ENCODE measurements around the gene CDCA8.

Gene CDCA8

DNA sequence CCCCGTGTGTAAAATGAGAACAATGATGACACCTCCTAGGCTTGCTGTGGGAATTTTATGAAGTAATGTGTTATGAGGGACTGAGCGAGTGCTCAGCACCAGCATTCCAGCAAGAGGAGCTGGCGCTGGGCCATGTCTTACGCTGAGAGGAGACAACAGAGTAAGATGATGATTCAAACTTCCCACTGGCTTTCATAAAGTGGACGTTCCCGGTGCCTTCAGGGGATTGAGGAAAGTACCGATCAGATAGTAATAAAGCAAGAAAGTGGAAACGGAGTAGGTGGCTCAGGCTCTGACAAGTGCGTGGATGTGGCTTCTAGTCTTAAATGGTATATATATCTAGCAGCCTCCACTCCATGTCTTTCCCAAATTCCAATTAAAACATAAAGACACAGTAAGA lies 48.8 kb downstream of the CDCA8 start:
- no peaks in the 10 kb centered on the region for H3K9me3 ChIP-seq (ENCODE audit: control insufficient read depth, insufficient read depth, low read length)
- H3K36me3 ChIP-seq (ENCODE audit: control insufficient read depth, low read length): no peaks in the 10 kb centered on the region
- no peaks in the 10 kb centered on the region for H3K4me1 ChIP-seq (ENCODE audit: control insufficient read depth, low read length)
- H4K20me1 ChIP-seq (ENCODE audit: control insufficient read depth, insufficient read depth, low read depth, low read length): no peaks in the 10 kb centered on the region
- no peaks in the 10 kb centered on the region for H3K27me3 ChIP-seq (ENCODE audit: control insufficient read depth, low read length)
- no peak overlapping the region for H3K4me3 ChIP-seq (ENCODE audit: low read length)
- no peak overlapping the region for H3K27ac ChIP-seq (ENCODE audit: low read depth, low read length)
- no peaks in the 10 kb centered on the region for H3K9me2 ChIP-seq (replicated peaks; ENCODE audit: control insufficient read depth, low read length)
- H3K4me2 ChIP-seq (ENCODE audit: low read length): no peak overlapping the region
- no peaks in the 10 kb centered on the region for H3F3A ChIP-seq (ENCODE audit: control insufficient read depth, insufficient read depth)
- no peaks in the 10 kb centered on the region for H3K79me2 ChIP-seq (ENCODE audit: control insufficient read depth, low read length)
- TF ChIP-seq EZH2phosphoT487 (IDR thresholded peaks at IDR 0.05; ENCODE audit: borderline replicate concordance, low read length): no peak
- TF ChIP-seq, protein P1, sequence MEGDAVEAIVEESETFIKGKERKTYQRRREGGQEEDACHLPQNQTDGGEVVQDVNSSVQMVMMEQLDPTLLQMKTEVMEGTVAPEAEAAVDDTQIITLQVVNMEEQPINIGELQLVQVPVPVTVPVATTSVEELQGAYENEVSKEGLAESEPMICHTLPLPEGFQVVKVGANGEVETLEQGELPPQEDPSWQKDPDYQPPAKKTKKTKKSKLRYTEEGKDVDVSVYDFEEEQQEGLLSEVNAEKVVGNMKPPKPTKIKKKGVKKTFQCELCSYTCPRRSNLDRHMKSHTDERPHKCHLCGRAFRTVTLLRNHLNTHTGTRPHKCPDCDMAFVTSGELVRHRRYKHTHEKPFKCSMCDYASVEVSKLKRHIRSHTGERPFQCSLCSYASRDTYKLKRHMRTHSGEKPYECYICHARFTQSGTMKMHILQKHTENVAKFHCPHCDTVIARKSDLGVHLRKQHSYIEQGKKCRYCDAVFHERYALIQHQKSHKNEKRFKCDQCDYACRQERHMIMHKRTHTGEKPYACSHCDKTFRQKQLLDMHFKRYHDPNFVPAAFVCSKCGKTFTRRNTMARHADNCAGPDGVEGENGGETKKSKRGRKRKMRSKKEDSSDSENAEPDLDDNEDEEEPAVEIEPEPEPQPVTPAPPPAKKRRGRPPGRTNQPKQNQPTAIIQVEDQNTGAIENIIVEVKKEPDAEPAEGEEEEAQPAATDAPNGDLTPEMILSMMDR (IDR thresholded peaks at IDR 0.05; ENCODE audit: low read depth, low read length, poor library complexity, severe bottlenecking): no peak

DNA sequence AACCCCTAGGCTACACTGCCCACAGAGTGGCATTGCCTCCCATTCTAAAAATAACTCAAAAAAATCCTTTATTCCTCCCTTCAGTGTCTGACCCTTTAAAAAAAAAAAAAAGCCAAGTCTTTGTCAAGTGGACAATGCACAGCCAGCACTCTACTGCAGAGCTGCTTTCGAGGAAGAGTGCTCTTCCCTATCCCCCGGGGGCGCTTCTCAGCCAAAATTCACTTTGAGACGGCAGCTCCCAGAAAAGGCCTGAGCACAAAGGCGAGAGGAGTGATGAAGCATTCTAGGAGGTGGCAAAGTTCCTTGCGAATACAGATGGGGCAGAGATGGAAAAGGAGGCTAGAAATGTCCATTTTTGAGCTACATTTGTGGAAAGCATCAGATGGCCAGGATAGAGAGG lies 49.3 kb downstream of the CDCA8 start:
- Histone ChIP-seq H3K4me1 (ENCODE audit: control insufficient read depth, low read length) (no peaks in the 10 kb centered on the region), H3K9me2 (replicated peaks; ENCODE audit: control insufficient read depth, low read length) (no peaks in the 10 kb centered on the region), H3K36me3 (ENCODE audit: control insufficient read depth, low read length) (no peaks in the 10 kb centered on the region), H3K79me2 (ENCODE audit: control insufficient read depth, low read length) (no peaks in the 10 kb centered on the region), H4K20me1 (ENCODE audit: control insufficient read depth, insufficient read depth, low read depth, low read length) (no peaks in the 10 kb centered on the region), H3K4me2 (ENCODE audit: low read length) (no peak overlapping the region), H3K9me3 (ENCODE audit: control insufficient read depth, insufficient read depth, low read length) (no peaks in the 10 kb centered on the region), H3K27ac (ENCODE audit: low read depth, low read length) (no peak overlapping the region), H3F3A (ENCODE audit: control insufficient read depth, insufficient read depth) (no peaks in the 10 kb centered on the region), H3K4me3 (ENCODE audit: low read length) (no peak overlapping the region), H3K27me3 (ENCODE audit: control insufficient read depth, low read length) (no peaks in the 10 kb centered on the region)
- TF ChIP-seq EZH2phosphoT487 (IDR thresholded peaks at IDR 0.05; ENCODE audit: borderline replicate concordance, low read length): no peak
- TF ChIP-seq, protein P1 (IDR thresholded peaks at IDR 0.05; ENCODE audit: low read depth, low read length, poor library complexity, severe bottlenecking): no peak

DNA sequence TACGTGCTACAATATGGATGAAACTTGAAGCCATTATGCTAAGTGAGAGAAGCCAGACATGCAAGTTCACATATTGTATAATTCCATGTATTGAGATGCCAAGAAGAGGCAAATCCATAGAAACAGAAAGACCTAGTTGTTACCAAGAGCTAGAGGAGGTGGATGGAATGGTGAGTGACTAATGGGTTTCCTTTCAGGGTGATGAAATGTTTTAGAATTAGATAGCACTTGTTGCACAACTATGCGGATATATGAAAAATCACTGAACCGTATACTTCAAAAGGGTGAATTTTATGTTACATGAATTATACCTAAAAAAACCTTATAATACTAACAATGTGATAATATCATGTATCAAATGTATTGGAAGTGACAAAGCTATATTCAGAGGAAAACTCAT lies 54.5 kb downstream of the CDCA8 start:
- Histone ChIP-seq H3F3A (ENCODE audit: control insufficient read depth, insufficient read depth) (no peaks in the 10 kb centered on the region), H3K9me3 (ENCODE audit: control insufficient read depth, insufficient read depth, low read length) (no peaks in the 10 kb centered on the region), H3K4me2 (ENCODE audit: low read length) (no peak overlapping the region), H3K79me2 (ENCODE audit: control insufficient read depth, low read length) (no peaks in the 10 kb centered on the region), H3K9me2 (replicated peaks; ENCODE audit: control insufficient read depth, low read length) (no peaks in the 10 kb centered on the region), H3K27me3 (ENCODE audit: control insufficient read depth, low read length) (peaks cover 4% of the 10 kb centered on the region), H3K4me3 (ENCODE audit: low read length) (no peak overlapping the region), H3K4me1 (ENCODE audit: control insufficient read depth, low read length) (no peaks in the 10 kb centered on the region), H3K27ac (ENCODE audit: low read depth, low read length) (no peak overlapping the region), H3K36me3 (ENCODE audit: control insufficient read depth, low read length) (no peaks in the 10 kb centered on the region), H4K20me1 (ENCODE audit: control insufficient read depth, insufficient read depth, low read depth, low read length) (no peaks in the 10 kb centered on the region)
- no peak for TF ChIP-seq EZH2phosphoT487 (IDR thresholded peaks at IDR 0.05; ENCODE audit: borderline replicate concordance, low read length)
- TF ChIP-seq, protein P1 (IDR thresholded peaks at IDR 0.05; ENCODE audit: low read depth, low read length, poor library complexity, severe bottlenecking): no peak

DNA sequence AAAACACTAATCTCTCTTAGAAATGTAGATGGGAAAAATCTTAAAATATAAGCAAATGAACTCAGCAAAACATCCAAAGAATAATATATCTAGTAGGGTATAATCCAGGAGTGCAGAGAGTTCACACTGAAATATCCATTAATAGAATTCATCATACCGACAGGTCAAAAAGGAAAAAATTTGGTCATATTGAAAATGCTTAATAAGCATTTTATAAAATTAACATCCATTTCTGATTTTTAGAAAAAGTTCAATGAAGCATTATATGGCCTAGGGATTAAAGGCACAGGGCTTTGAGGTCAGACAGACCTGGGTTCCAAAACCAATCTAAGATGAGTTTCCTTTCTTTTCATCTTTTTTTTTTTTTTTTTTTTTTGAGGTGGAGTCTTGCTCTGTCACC lies 56.2 kb downstream of the CDCA8 start:
- no peak overlapping the region for H3K27ac ChIP-seq (ENCODE audit: low read depth, low read length)
- H3K4me1 ChIP-seq (ENCODE audit: control insufficient read depth, low read length): no peaks in the 10 kb centered on the region
- H4K20me1 ChIP-seq (ENCODE audit: control insufficient read depth, insufficient read depth, low read depth, low read length): no peaks in the 10 kb centered on the region
- H3K79me2 ChIP-seq (ENCODE audit: control insufficient read depth, low read length): no peaks in the 10 kb centered on the region
- H3K9me2 ChIP-seq (replicated peaks; ENCODE audit: control insufficient read depth, low read length): no peaks in the 10 kb centered on the region
- H3K9me3 ChIP-seq (ENCODE audit: control insufficient read depth, insufficient read depth, low read length): no peaks in the 10 kb centered on the region
- H3K36me3 ChIP-seq (ENCODE audit: control insufficient read depth, low read length): no peaks in the 10 kb centered on the region
- TF ChIP-seq, protein P1 (IDR thresholded peaks at IDR 0.05; ENCODE audit: low read depth, low read length, poor library complexity, severe bottlenecking): no peak
- no peak for TF ChIP-seq EZH2phosphoT487 (IDR thresholded peaks at IDR 0.05; ENCODE audit: borderline replicate concordance, low read length)
- H3K4me2 ChIP-seq (ENCODE audit: low read length): no peak overlapping the region
- no peaks in the 10 kb centered on the region for H3F3A ChIP-seq (ENCODE audit: control insufficient read depth, insufficient read depth)
- H3K4me3 ChIP-seq (ENCODE audit: low read length): no peak overlapping the region
- peaks cover 17% of the 10 kb centered on the region for H3K27me3 ChIP-seq (ENCODE audit: control insufficient read depth, low read length)
